Adrenal gland (tissue), 5 donors: ENCODE measurements around the gene MYO9B.

Experiments
- POLR2A ChIP-seq, 2 donors: fragments of 450-650 bp; IDR thresholded peaks; one replicate each; pipeline ENCODE4 v1.6.1; 2017; ENCODE audit warnings: antibody characterized with exemption in 2 of 2, mild to moderate bottlenecking in 2 of 2, moderate library complexity in 1 of 2
- TF ChIP-seq, protein P1 (sequence below), 6 experiments: fragments of 450-650 bp in 4 of 6; fragments of 200-600 bp in 2 of 6; sonication (generic) in 1 of 6; IDR thresholded peaks; 1 replicate in 5 of 6; 2 replicates in 1 of 6; pipeline versions ENCODE4 v1.5.1 to v1.8.0; 2016 to 2021; ENCODE audit warnings: antibody characterized with exemption in 6 of 6, mild to moderate bottlenecking in 2 of 6, moderate library complexity in 1 of 6
- donor health status: DM: no; HTN: no; CAD: no.

DNA sequence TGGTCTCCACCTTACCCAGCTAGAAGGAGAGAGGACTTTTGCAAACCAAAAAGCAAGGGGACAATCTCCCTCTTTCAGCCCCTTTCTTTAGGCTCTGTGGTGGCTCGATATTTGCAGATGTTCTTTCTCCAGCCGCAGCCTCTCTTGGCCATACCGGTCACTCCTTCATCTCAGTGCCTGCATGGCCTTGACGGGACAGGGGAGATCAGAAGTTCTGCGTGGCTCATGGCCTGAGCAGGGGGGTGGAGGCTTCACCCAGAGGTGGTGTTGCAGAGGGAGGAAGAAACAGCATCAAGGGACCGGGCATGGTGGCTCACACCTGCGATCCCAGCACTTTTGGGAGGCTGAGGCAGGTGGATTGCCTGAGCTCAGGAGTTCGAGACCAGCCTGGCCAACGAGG lies 53.2 kb downstream of the MYO9B start:
- TF ChIP-seq, protein P1, sequence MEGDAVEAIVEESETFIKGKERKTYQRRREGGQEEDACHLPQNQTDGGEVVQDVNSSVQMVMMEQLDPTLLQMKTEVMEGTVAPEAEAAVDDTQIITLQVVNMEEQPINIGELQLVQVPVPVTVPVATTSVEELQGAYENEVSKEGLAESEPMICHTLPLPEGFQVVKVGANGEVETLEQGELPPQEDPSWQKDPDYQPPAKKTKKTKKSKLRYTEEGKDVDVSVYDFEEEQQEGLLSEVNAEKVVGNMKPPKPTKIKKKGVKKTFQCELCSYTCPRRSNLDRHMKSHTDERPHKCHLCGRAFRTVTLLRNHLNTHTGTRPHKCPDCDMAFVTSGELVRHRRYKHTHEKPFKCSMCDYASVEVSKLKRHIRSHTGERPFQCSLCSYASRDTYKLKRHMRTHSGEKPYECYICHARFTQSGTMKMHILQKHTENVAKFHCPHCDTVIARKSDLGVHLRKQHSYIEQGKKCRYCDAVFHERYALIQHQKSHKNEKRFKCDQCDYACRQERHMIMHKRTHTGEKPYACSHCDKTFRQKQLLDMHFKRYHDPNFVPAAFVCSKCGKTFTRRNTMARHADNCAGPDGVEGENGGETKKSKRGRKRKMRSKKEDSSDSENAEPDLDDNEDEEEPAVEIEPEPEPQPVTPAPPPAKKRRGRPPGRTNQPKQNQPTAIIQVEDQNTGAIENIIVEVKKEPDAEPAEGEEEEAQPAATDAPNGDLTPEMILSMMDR (IDR thresholded peaks at IDR 0.05) = no peak
- no peak for TF ChIP-seq POLR2A (IDR thresholded peaks at IDR 0.05)
